ENCODE results near the gene PLXDC1.
"Not testable (repeated sequence)": the region's sequence is repeated elsewhere in the genome, so short reads cannot be mapped to it uniquely, and the experiment has no call there.

PLXDC1 gene

DNA sequence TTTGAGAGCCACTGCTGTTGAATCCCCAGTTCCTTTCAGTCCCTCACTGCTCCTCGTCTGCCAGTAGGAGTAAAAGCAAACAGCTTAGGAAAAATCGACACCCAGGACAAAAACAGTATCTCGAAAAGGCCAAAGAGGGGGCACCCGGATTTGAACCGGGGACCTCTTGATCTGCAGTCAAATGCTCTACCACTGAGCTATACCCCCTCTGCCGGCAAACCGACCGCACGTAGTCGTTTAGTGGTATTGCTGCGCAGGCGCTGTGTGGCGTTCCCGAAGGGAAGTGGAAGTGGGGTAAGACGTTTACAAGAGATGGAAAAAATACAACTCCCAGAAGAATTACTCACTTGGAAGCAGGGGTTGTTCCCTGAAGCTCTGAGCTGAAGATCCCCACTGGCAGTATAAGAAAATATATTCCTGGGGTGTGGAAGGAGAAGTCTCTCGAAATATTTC is 2.2 kb upstream of the PLXDC1 start:
- peak; percentile 82 for DNase-seq (ENCODE audit: low spot score)

DNA sequence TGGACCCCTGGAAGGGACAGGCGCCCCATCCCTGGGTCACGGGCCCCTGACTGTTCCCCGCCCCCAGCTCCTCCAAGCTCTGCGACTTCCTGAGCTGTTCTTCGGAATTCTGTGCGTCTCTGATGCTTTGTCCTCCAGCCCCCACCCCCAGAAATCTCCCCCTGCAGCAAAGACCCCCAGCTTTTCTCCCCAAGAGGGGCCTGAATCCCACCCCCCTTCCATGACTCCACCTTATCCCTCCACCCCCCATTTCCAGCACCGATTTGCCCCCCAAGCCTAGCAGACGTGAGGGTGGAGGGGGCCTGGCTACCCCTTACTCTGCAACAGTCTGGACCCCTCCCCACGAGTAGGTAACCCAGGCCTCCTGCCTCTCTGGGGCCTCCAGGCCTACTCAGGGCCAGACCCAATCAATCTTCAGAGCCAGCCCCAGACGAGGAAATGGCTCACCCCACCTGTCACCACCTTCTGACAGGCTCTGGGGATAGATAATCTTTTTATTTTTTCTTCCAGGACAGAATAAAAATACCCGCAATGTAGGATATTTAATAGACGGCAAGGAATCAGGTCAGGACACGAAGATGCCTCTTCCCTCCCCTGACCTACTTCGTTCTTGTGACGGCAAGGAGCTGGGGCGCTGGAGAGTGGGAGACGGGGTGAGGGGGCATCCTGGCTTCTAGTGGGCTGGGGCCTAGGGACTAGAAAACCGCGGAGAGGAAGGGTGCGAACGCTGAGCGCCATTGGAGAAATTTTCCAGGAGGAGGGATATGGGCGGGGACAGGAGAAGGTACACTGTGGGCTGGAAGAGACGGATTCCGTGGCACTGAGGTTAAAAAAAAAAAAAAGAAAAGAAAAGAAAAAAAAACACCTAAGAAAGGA is 744 bp upstream of the PLXDC1 start:
- no peak for DNase-seq (ENCODE audit: low spot score)

DNA sequence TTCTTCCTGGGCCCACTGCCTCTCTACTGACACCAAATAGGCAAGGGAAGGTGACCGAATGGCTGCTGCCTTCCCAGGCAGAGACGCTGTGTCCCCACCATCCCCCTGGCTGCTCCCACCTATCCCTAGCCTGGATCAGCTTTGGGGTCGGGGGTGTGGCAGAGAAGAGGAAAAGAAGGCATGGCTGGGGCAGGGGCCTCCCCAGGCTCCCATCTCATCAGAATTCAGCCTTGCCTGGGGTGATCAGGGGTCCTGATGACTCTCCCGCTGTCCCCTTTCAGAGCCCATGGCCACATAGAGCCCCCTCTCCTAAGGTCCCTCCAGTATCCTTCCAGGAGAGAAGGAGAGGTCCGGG is 665 bp downstream of the PLXDC1 start:
- DNase-seq (ENCODE audit: low spot score): no peak

DNA sequence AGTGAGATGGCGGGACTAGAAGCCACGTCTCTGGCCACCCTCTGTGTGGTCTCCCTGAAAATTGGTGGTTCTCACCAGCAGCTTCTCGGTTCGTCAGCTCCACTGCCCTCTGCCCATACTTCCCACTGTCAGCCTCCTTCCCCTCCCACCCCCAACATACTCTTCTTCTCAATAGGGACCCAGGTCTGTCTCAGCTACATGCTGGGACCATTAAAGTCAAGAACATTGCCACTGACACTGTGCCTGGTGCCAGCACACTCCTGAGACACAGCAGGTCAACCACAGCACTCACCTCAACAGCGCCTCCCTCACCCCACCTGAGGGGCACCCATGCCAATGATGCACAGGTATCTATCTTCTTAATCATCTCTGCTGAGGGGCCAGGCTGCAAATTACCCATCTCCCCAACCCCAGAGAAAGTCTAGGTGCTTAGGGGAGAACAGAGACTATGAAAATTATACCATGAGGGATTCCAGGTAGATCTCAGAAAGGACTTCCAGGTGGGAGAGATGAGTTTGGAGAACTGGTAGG is 1.3 kb downstream of the PLXDC1 start:
- DNase-seq (ENCODE audit: low spot score): no peak

DNA sequence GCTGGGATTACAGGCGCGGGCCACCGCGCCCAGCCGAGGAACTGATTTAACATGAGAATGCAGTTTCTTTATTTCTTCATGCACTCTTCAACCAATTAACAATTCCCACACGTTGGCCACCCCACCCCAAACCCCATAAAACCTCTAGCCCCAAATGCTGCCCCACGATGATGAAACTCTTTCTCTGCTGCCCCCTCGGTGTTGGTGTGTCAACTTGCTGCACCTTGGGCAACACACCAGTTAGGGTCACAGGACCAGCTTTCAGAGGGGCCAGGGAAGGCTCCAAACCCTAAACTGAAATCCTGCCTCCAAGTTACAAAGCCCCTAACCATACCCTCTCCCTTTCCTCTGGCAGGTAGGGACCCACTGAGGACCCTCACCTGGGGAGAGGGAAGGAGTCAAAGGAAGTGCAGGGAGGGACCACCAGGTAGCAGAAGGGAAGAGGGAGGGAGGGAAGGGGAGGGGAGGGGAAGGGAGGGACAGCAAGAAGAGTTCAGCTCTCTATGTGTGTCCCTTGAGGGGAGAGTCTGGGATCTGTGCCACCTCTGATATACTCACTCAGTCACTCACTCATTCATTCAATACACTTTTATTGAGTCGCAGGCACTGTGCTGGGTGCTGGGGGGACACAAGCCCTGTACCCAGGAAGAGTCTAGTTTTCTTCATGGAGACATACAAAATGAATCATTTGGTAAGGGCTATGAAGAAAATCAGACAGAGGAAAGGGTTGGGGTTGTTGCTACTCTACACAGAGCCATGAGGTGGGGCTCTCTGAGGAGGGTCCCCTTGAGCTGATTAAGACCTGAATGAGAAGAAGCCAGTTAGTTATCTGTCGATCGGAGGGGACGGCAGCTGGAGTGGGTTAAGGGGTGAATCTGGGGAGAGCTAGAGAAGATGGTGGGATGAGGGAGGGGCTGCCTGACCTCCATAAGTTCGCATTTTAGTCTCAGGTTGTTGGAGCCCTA is 3.9 kb downstream of the PLXDC1 start:
- no peak for DNase-seq (ENCODE audit: low spot score)

DNA sequence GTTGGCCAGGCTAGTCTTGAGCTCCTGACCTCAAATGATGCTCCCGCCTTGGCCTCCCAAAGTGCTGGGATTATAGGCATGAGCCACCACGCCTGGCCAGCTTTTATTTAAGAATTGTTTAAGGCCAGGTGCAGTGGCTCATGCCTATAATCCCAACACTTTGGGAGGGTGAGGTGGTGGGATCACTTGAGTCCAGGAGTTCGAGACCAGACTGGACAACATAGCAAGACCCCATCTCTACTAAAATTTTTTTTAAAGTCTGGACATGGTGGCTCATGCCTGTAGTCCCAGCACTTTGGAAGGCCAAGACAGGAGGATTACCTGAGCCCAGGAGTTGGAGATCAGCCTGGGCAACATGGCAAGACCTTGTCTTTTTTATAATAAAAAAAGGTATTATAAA is 5.2 kb downstream of the PLXDC1 start:
- no peak for DNase-seq (ENCODE audit: low spot score)

DNA sequence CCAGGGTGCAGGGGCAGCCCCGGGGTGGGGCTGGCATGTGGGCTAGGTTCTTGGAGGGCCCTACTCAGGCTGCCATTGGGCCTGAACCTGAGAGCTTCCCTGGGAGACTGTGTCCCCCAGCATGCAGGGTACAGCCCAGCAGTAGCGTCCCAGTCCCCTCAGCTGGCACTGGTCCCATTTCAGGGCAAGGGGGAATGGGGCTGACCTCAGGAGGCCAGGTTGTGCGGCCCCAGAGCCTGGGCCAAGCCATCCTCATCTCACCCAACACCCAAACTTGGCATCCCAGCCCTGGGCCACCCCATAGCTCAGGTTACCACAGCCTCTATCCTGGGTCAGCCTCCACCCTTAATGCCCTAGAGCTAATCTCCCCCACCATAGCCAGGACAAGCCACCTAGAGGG is 6.3 kb downstream of the PLXDC1 start:
- no peak for DNase-seq (ENCODE audit: low spot score)

DNA sequence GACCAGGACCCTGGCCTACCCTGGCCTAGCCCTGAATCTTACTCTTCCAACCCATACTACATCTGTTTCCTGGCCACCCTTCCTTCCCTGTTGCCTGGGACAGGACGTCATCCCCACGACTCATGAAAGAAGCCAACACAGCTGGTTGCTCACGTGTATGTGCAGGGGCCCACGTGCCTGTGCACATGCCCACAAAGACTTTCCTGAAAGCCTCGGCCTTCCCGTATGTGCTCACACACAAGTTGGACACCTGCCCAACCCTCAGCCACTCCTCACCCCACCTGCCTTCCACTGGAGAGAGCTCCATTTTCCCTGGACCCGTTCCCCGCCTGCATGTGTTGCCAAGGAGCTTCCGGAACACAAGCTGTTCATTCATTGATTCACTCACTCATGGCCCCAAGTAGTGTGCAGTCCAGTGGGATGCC is 7.0 kb downstream of the PLXDC1 start:
- DNase-seq (ENCODE audit: low spot score): peak; percentile 62

DNA sequence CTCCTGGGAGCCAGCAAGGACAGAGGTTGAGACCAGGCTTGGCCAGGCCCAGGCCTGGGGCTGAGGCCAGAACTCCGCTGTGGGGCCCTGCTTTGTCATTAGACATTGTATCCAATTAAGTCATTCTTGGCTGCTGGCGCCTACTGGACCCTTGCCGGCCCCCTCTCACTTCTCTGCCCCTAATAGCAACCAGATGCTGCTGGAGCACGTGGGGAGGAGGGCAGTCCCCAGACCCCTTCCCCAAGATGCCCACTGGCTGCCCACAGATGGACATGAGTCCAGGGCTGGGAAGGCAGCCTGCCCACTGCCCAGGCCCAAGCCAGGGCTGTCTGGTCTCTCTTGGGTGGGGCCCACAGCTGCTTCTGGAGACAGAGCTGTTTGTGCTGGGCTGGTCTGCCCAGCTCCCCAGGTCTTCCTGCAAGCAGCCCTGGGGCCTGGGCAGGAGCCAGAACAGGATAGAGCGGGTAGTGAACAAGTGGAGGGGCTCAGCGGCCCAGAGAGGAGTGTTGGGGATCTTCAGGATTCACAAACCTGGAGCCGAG is 7.8 kb downstream of the PLXDC1 start:
- DNase-seq (ENCODE audit: low spot score): no peak

DNA sequence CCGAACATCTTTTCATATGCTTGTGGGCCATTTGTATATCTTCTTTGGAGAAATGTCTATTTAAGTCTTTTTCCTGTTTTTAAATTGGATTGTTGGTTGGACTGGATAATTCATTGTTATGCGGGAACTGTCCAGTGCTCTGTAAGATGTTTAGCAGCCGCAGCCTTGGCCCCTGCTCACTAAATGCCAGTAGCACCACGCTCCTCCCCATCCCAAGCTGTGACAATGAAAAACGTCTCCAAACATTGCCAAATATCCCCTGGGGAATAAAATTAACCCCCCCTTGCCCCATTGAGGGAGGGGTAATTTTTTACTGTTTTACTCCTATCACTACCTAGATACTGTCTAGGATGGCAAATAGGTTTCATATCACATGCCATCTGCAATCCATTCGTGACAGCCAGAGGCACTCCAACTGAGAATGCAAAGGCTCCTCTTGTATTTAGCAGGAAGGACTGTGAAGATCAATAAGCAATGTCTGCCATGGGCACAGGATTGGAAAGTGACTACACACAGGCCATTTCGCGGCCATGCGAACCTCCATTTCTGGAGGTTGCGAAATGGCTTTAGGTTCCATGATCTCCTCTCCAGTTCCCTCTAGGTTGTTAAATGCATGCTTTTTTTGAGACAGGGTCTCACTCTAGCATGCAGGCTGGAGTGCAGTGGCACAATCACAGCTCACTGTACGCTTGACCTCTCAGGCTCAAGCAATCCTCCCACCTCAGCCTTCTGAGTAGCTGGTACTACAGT is 9.3 kb downstream of the PLXDC1 start:
- no peak for DNase-seq (ENCODE audit: low spot score)

DNA sequence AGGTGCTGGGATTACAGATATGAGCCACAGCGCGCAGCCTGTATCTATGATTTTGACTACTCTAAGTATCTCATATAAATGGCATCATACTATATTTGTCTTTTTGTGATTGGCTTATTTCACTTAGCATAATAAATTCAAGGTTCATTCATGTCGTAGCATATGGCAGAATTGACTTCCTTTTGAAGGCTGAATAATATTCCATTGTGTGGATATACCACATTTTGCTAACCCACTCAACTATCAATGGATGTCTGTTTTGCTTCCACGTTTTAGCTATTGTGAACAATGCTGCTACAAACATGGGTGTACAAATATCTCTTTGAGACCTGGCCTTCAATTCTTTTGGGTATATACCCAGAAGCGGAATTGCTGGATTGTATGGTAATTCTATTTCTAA is 10.1 kb downstream of the PLXDC1 start:
- no peak for DNase-seq (ENCODE audit: low spot score)

DNA sequence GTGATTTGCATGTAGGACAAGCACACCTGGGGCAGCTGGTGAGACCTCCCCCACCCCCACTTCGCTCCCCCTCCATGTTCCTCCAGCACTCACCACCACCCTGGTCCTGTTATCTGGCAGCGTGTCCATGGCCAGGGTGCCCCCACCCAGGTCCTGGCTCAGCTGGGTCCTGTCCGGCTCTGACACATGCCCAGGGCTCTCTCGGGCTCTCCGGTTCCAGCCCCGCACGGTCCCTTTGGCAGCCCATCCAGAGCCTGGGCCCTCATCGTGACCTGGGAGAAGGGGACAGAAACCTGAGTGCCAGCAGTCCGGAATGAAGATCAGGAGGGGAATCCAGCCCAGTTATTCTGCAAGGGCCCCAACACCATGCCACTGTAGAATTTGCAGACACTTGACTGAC is 11.9 kb downstream of the PLXDC1 start:
- no peak for DNase-seq (ENCODE audit: low spot score)

DNA sequence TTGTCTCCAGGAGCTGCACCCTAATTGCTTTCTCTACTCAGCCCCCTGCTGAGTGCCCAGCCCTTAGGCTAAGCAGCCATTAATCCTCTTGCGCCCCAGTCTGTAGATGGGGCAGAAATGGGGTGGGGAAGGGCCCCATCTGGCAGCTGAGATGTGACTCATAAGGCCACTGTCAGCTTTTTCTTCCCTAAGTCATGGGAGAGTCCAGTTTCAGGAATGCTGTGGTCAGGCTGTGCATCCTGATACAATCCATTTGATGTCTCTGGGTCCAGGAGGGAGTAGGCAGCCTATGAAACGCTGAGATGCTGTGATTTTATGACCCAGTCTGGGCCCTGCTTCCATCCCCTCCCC is 12.3 kb downstream of the PLXDC1 start:
- peak; percentile 94 for DNase-seq (ENCODE audit: low spot score)

DNA sequence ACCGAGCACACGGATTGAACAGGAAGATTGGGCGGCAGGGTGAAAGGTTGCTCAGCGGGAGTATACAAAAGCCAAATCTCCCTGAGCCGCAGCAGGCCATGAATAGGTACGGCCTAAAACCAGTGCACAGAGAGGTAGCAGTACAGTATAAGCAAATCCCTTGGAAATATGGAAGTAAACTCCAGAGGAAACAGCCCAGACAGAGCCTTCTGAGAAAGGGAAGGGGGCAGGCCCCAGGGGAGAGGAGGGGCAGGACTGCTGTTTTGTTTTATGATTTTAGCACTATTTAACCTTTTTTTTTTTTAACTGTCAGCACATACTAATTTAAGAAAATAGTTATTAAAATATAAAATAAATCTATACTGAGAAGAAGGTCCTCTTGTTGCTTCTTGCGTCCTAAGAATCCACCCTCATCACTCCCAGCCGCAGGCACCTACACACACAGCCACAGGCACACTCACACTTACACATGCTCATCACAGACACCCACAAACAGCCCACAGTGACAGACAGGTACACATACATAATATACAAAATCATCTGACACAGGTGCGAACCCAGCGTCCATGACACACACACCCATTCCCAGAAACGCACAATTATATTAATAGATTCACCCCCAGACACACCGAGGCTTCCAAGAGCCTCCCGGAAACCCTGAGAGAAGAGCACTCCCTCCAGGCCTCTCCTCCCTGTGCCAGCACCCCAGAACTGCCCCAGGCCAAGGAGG is 12.8 kb downstream of the PLXDC1 start:
- DNase-seq (ENCODE audit: low spot score): no peak

DNA sequence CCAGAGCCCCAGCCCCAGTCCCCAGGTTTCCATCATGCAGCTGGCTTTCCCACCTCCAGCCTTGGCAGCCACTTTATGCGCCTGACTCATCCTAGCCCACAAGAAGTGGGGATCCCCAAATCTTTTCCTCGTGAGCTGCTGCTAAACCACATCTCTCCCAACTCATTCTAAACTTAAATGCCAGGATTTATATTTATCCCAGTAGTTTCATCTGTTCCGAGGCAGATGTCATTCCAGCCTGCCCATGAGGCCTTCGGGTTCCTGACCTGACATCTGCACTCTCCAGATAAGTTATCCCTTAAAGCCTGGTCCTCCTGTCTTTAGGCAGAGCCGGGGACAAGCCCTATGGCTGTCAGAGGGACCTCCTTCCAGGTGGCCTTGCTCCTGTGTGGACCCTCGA is 16.6 kb downstream of the PLXDC1 start:
- no peak for DNase-seq (ENCODE audit: low spot score)

DNA sequence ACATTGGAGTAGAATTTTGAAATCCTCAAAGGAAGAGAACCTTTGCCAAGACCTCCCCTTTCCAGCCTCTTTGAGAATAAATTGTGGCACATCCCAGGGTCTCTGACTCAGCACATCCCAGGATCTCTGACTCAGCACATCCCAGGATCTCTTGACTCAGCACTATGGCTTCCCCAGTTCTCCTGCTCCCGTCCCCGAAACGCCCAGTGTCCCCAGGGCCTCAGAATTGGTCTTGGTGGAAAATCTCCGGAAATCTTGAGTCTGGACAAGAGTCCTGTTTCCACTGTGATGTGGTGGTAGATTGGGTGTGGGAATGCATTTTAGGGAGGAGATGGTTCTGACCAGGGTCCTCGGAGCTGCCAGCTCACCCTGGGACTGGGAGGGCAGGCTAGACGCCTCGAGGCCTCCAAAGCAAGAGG is 19.2 kb downstream of the PLXDC1 start:
- peak; percentile 93 for DNase-seq (ENCODE audit: low spot score)

DNA sequence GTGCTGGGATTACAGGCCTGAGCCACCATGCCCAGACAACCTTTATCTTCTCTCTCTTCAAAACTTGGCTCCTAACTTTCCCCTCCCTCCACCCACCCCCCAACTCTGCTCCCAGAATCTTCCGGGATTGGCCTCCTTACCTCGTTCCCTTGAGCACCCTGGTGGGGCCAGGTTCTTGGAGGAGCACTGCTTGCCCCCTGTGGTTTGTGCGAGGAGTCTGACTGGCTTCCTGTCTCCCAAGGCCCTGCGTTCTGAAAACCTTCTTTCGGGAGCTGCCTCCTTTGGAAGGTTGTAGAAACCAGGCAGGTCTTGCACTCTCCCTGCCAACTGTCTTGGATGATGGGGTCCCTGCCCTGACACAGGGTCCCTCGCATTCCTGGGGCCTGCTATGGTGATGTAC is 19.8 kb downstream of the PLXDC1 start:
- DNase-seq (ENCODE audit: low spot score): no peak

DNA sequence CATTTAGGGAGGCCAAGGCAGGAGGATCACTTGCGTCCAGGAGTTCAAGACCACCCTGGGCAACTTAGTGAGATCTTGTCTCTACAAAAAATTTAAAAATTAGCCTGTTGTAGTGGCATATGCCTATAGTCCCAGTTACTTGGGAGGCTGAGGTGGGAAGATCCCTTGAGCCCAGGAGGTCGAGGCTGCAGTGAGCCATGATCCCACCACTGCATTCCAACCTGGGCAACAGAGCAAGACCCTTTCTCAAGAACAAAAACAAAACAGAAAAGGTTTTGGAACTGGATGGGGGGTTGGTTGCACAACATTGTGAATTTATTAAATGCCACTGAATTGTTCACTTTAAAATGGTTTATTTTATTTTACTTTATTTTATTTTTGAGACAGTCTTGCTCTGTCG is 21.2 kb downstream of the PLXDC1 start:
- no peak for DNase-seq (ENCODE audit: low spot score)

DNA sequence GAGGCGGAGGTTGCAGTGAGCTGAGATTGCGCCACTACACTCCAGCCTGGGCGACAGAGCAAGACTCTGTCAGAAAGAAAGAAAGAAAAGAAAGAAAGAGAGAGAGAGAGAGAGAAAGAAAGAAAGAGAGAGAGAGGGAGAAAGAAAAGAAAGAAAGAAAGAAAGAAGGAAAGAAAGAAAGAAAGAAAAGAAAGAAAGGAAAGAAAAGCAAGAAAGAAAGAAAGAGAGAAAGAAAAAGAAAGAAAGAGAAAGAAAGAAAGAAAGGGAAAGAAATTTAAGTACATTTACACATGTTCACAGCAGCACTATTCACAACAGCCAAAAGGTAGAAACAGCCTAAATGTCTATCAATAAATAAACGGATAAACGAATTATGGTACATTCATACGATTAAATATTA is 21.9 kb downstream of the PLXDC1 start:
- DNase-seq (ENCODE audit: low spot score): not testable (repeated sequence)

DNA sequence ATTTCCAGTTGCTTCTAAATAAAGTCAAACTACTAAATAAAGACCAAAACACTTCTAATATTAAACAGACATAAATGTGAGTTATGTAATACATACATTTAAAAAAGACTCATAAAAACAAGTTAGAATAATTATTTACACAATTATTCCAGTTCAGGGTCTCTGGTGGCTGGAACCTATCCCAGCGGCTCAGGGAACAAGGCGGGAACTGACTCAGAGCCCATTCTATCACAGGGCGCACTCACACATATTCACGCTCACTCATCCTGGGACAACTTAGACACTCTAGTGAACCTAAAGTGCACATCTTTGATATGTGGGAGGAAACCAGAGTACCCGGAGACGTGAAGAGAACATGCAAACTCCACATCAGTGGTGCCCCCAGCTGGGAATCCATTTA is 25.0 kb downstream of the PLXDC1 start:
- no peak for DNase-seq (ENCODE audit: low spot score)
